HCT116 (cell line): Measurements from ENCODE around the gene CDH13. TPM values are rescaled to one million over a fixed set of nuclear protein-coding genes. Genes with fewer than 3 reads are reported as not detected.

Experiments used
- ATAC-seq: fragments of 200-7000 bp; cut with Tn5 transposase; 2 replicates; pipeline ENCODE4 v1.9.1; 2020; ENCODE audit warnings: mild to moderate bottlenecking, moderate library complexity
- BruUV-seq: library from RNA; stranded (reverse); fragments of 400-500 nt; replicated peaks from 2 replicates; lab custom pipeline; 2021; lab: Mats Ljungman, UMichigan
- CTCF ChIA-PET: fragments of 300-600 bp; sonication (Branson Sonifier 250); formaldehyde crosslinking; loops from one replicate; lab custom pipeline; 2021; ENCODE audit warnings: antibody characterized with exemption; lab: Charles Lee
- POLR2A ChIA-PET: fragments of 300-600, 350-600 bp; sonication (Branson Sonifier 250); formaldehyde crosslinking; loops from one replicate; lab custom pipeline; 2021; ENCODE audit warnings: antibody characterized with exemption; lab: Charles Lee
- RAD21 ChIA-PET, 2 experiments: fragments of 300-600 bp; sonication (Branson Sonifier 250); formaldehyde crosslinking; loops; one replicate each; lab custom pipeline; 2023; ENCODE audit warnings: low total read pairs in 2 of 2; ENCODE audit not compliant: uncharacterized antibody in 2 of 2, unreplicated experiment in 2 of 2, low non-redundant PET in 1 of 2; lab: Charles Lee
- DNase-seq: peaks from one replicate; pipeline ENCODE4 v3.0.0-alpha.2; 2010; ENCODE audit warnings: low read depth, low spot score
- H2AFZ ChIP-seq: fragments of 200-600 bp; shearing (Covaris generic), sonication (generic); 2 replicates; pipeline ENCODE4 v1.6.1; 2017; ENCODE audit warnings: low read depth, mixed run types, mixed read lengths, antibody characterized with exemption, low read length; ENCODE audit not compliant: poor library complexity, severe bottlenecking
- H3K27ac ChIP-seq: 2 replicates; pipeline ENCODE4 v1.5.1; 2012; ENCODE audit warnings: low read depth, low read length
- H3K27me3 ChIP-seq: fragments of 200-600 bp; sonication (generic); 2 replicates; pipeline ENCODE4 v1.6.1; 2016; ENCODE audit warnings: mixed run types, low read length, mixed read lengths; ENCODE audit not compliant: insufficient read depth
- H3K36me3 ChIP-seq, 2 experiments: fragments of 200-500 bp in 1 of 2; fragments of 200-600 bp in 1 of 2; sonication (Bioruptor generic) in 1 of 2; sonication (generic) in 1 of 2; 2 replicates each; pipeline versions ENCODE4 v1.5.1 to v1.6.1; 2014 to 2016; ENCODE audit warnings: low read length in 2 of 2, inconsistent platforms in 1 of 2, mixed read lengths in 1 of 2, mixed run types in 1 of 2; ENCODE audit not compliant: insufficient read depth in 2 of 2, control insufficient read depth in 1 of 2
- H3K4me1 ChIP-seq, 2 experiments: fragments of 200-600 bp in 1 of 2; sonication (generic) in 1 of 2; 2 replicates each; pipeline versions ENCODE4 v1.5.1 to v1.6.1; 2012 to 2017; ENCODE audit warnings: low read length in 2 of 2, inconsistent platforms in 1 of 2, mild to moderate bottlenecking in 1 of 2, mixed read lengths in 1 of 2, mixed run types in 1 of 2, moderate library complexity in 1 of 2; ENCODE audit not compliant: insufficient read depth in 2 of 2, control insufficient read depth in 1 of 2
- H3K4me2 ChIP-seq: fragments of 200-600 bp; sonication (generic); 2 replicates; pipeline ENCODE4 v1.6.1; 2017; ENCODE audit warnings: mixed run types, low read length, mixed read lengths
- H3K4me3 ChIP-seq, 2 experiments: fragments of 200-600 bp in 1 of 2; sonication (generic) in 1 of 2; replicated peaks in 1 of 2; 2 replicates each; pipeline ENCODE4 v1.5.1; 2011 to 2016; ENCODE audit warnings: low read length in 2 of 2, control low read depth in 1 of 2, low read depth in 1 of 2, mild to moderate bottlenecking in 1 of 2, mixed read lengths in 1 of 2, mixed run types in 1 of 2
- H3K79me2 ChIP-seq: fragments of 200-600 bp; sonication (generic); 2 replicates; pipeline ENCODE4 v1.6.1; 2017; ENCODE audit warnings: mild to moderate bottlenecking, mixed run types, low read length, moderate library complexity, mixed read lengths; ENCODE audit not compliant: insufficient read depth
- H3K9ac ChIP-seq: fragments of 200-600 bp; sonication (generic); 2 replicates; pipeline ENCODE4 v1.6.1; 2016; ENCODE audit warnings: low read length, mixed read lengths
- H3K9me2 ChIP-seq: fragments of 200-600 bp; sonication (generic), shearing (Covaris generic); 2 replicates; pipeline ENCODE4 v1.6.1; 2017; ENCODE audit warnings: mixed run types, mild to moderate bottlenecking, moderate library complexity; ENCODE audit not compliant: insufficient read depth
- H3K9me3 ChIP-seq, 2 experiments: fragments of 200-500 bp in 1 of 2; fragments of 200-600 bp in 1 of 2; sonication (Bioruptor generic) in 1 of 2; sonication (generic) in 1 of 2; 2 replicates each; pipeline ENCODE4 v1.6.1; 2014 to 2017; ENCODE audit warnings: low read length in 2 of 2, mixed read lengths in 2 of 2, inconsistent platforms in 1 of 2, low read depth in 1 of 2, mild to moderate bottlenecking in 1 of 2, mixed run types in 1 of 2, moderate library complexity in 1 of 2; ENCODE audit not compliant: control insufficient read depth in 1 of 2, insufficient read depth in 1 of 2
- H4K20me1 ChIP-seq: fragments of 200-600 bp; sonication (generic), shearing (Covaris generic); 2 replicates; pipeline ENCODE4 v1.6.1; 2017; ENCODE audit warnings: mixed run types, mild to moderate bottlenecking, moderate library complexity; ENCODE audit not compliant: insufficient read depth
- CBX3 ChIP-seq: IDR thresholded peaks from 2 replicates; pipeline ENCODE4 v1.6.1; 2012; ENCODE audit warnings: low read depth
- CEBPB ChIP-seq: IDR thresholded peaks from 2 replicates; pipeline ENCODE4 v1.6.1; 2012; ENCODE audit warnings: low read depth
- ELF1 ChIP-seq: IDR thresholded peaks from 2 replicates; pipeline ENCODE4 v1.6.1; 2012; ENCODE audit warnings: low read depth, borderline replicate concordance
- EZH2phosphoT487 ChIP-seq: fragments of 200-600 bp; IDR thresholded peaks from 2 replicates; pipeline ENCODE4 v1.6.1; 2018; ENCODE audit warnings: antibody characterized with exemption, borderline replicate concordance
- FOSL1 ChIP-seq: IDR thresholded peaks from 2 replicates; pipeline ENCODE4 v1.6.1; 2012; ENCODE audit warnings: low read depth
- JUND ChIP-seq: IDR thresholded peaks from 2 replicates; pipeline ENCODE4 v1.6.1; 2012
- POLR2A ChIP-seq: IDR thresholded peaks from 2 replicates; pipeline ENCODE4 v1.7.0; 2011; ENCODE audit warnings: borderline replicate concordance; ENCODE audit not compliant: insufficient read depth, insufficient read length; ENCODE audit errors: extremely low read depth
- RAD21 ChIP-seq: IDR thresholded peaks from 2 replicates; pipeline ENCODE4 v1.6.1; 2012; ENCODE audit warnings: low read depth, mild to moderate bottlenecking
- SIN3A ChIP-seq: IDR thresholded peaks from 2 replicates; pipeline ENCODE4 v1.6.1; 2012; ENCODE audit warnings: low read depth
- SP1 ChIP-seq: IDR thresholded peaks from 2 replicates; pipeline ENCODE4 v1.6.1; 2012; ENCODE audit warnings: low read depth
- YY1 ChIP-seq: IDR thresholded peaks from 2 replicates; pipeline ENCODE4 v1.6.1; 2011; ENCODE audit warnings: low read length, low read depth, moderate library complexity, mild to moderate bottlenecking; ENCODE audit not compliant: insufficient replicate concordance; ENCODE audit errors: extremely low read depth
- ZFX ChIP-seq: fragments of 450-650 bp; IDR thresholded peaks from 2 replicates; pipeline ENCODE4 v1.6.1; 2017
- ZNF274 ChIP-seq: fragments of 200-500 bp; sonication (Bioruptor generic); IDR thresholded peaks from 2 replicates; pipeline ENCODE4 v1.6.1; 2014; ENCODE audit warnings: mild to moderate bottlenecking, low read depth, low read length, inconsistent platforms
- intact Hi-C: fragments of 100-400 bp; cut with micrococcal nuclease; formaldehyde crosslinking; loops from 2 replicates; pipeline ENCODE4 v1.10.0; 2022
- total RNA-seq: library from RNA; stranded (reverse); gene quantifications from one replicate; pipeline ENCODE4 v1.2.1, GENCODE V29; 2021; ENCODE audit not compliant: unreplicated experiment
- TF ChIP-seq, protein P1 (sequence below): IDR thresholded peaks from 2 replicates; pipeline ENCODE4 v1.6.1; 2012
- TF ChIP-seq, protein P2 (sequence below): IDR thresholded peaks from 2 replicates; pipeline ENCODE4 v1.6.1; 2011; ENCODE audit warnings: mild to moderate bottlenecking, low read length, moderate library complexity; ENCODE audit not compliant: insufficient replicate concordance; ENCODE audit errors: extremely low read depth
- TF ChIP-seq, protein P3 (sequence below): IDR thresholded peaks from 2 replicates; pipeline ENCODE4 v1.6.1; 2012; ENCODE audit warnings: low read depth
- TF ChIP-seq, protein P4 (sequence below): IDR thresholded peaks from 2 replicates; pipeline ENCODE4 v1.6.1; 2012

The CDH13 gene
- total RNA-seq, 1 experiment from 2014 or later, result not detected

DNA sequence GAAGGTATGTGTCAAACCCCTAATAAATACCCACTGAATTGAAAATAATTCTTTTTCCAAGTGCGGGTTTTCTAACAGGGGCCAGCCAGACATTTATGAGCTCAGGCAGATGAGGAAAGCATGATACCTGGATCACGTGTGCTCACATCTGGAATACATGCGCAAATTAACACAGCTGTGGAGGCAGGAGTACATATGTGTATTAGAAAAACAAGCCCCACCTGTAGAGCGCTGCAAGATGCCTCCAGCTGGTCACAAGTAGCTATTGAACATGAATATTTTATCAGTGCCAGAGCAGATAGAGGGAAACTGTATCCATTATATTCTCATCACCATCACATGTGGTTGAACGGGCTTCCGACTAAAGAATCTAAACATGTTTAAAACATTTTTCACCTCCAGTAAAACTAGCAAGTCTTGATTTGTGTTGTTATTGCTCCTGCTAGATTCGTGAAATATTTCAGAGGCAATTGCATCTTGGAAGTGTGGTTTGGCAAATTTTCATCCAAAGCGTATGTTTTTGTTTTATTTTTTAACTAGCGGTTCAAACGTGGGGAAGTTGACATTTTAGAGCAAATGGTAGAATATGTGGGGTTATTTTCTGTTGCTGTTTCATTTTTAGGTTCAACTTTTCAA lies 482.8 kb downstream of the CDH13 start (continued):
- no peak for TF ChIP-seq FOSL1
- TF ChIP-seq CBX3, result no peak
- TF ChIP-seq ZFX, result no peak
- no peak for TF ChIP-seq YY1
- no peak for TF ChIP-seq SP1
- no peak for TF ChIP-seq JUND
- TF ChIP-seq, all 23 proteins: peak for 0

DNA sequence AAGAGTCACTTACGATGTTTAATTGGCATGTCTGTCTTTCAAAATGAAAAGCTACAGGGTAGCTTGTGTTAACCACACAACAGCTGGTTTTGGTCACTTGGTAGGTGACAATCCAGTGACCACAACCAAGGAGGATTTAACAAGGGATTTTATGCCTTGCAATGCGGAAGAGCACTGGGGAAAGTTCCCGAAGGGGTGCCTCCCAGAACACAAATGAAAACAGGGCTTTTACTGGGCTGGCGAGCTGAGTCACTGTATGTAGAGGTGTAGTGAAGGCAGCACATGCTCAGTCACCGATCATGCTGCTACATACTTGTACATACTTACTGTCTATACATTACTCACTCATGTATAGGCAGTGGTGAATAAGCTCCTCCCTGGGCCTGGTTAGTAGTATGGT lies 483.5 kb downstream of the CDH13 start:
- intact Hi-C loops, result no loop called here
- Histone ChIP-seq H3K4me3 (no peak overlapping the region), H3K27ac (no peak overlapping the region), H3K36me3 (no peaks in the 10 kb centered on the region), H4K20me1 (no peaks in the 10 kb centered on the region), H3K4me2 (no peak overlapping the region), H3K4me1 (no peaks in the 10 kb centered on the region), H3K9me2 (no peaks in the 10 kb centered on the region), H2AFZ (no peak overlapping the region), H3K79me2 (no peaks in the 10 kb centered on the region), H3K9ac (no peak overlapping the region), H3K9me3 (peaks cover 8 to 22% of the 10 kb centered on the region in 2 experiments; a peak in 2 of 4 replicates), H3K27me3 (no peaks in the 10 kb centered on the region)
- CTCF ChIA-PET, result no interaction called here
- DNase-seq (no peak), ATAC-seq (no peak)
- no TSS peak for BruUV-seq
- RAD21 ChIA-PET, result no interaction called here
- POLR2A ChIA-PET, result no interaction called here
- no peak for TF ChIP-seq CBX3
- TF ChIP-seq, protein P1, sequence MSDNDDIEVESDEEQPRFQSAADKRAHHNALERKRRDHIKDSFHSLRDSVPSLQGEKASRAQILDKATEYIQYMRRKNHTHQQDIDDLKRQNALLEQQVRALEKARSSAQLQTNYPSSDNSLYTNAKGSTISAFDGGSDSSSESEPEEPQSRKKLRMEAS, result no peak
- no peak for TF ChIP-seq CEBPB
- TF ChIP-seq, protein P2, sequence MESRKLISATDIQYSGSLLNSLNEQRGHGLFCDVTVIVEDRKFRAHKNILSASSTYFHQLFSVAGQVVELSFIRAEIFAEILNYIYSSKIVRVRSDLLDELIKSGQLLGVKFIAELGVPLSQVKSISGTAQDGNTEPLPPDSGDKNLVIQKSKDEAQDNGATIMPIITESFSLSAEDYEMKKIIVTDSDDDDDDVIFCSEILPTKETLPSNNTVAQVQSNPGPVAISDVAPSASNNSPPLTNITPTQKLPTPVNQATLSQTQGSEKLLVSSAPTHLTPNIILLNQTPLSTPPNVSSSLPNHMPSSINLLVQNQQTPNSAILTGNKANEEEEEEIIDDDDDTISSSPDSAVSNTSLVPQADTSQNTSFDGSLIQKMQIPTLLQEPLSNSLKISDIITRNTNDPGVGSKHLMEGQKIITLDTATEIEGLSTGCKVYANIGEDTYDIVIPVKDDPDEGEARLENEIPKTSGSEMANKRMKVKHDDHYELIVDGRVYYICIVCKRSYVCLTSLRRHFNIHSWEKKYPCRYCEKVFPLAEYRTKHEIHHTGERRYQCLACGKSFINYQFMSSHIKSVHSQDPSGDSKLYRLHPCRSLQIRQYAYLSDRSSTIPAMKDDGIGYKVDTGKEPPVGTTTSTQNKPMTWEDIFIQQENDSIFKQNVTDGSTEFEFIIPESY, result no peak
- TF ChIP-seq, protein P3, sequence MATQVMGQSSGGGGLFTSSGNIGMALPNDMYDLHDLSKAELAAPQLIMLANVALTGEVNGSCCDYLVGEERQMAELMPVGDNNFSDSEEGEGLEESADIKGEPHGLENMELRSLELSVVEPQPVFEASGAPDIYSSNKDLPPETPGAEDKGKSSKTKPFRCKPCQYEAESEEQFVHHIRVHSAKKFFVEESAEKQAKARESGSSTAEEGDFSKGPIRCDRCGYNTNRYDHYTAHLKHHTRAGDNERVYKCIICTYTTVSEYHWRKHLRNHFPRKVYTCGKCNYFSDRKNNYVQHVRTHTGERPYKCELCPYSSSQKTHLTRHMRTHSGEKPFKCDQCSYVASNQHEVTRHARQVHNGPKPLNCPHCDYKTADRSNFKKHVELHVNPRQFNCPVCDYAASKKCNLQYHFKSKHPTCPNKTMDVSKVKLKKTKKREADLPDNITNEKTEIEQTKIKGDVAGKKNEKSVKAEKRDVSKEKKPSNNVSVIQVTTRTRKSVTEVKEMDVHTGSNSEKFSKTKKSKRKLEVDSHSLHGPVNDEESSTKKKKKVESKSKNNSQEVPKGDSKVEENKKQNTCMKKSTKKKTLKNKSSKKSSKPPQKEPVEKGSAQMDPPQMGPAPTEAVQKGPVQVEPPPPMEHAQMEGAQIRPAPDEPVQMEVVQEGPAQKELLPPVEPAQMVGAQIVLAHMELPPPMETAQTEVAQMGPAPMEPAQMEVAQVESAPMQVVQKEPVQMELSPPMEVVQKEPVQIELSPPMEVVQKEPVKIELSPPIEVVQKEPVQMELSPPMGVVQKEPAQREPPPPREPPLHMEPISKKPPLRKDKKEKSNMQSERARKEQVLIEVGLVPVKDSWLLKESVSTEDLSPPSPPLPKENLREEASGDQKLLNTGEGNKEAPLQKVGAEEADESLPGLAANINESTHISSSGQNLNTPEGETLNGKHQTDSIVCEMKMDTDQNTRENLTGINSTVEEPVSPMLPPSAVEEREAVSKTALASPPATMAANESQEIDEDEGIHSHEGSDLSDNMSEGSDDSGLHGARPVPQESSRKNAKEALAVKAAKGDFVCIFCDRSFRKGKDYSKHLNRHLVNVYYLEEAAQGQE, result no peak
- TF ChIP-seq, protein P4, sequence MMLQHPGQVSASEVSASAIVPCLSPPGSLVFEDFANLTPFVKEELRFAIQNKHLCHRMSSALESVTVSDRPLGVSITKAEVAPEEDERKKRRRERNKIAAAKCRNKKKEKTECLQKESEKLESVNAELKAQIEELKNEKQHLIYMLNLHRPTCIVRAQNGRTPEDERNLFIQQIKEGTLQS, result no peak
- TF ChIP-seq ZNF274, result no peak
- no peak for TF ChIP-seq JUND
- no peak for TF ChIP-seq POLR2A
- TF ChIP-seq EZH2phosphoT487, result no peak
- TF ChIP-seq YY1, result no peak
- TF ChIP-seq RAD21, result no peak
- no peak for TF ChIP-seq SIN3A
- TF ChIP-seq ELF1, result no peak
